ENCODE data around the gene ENOSF1.

GRCh38 chr18:677145-677544, 35.3 kb downstream of the ENOSF1 start:
- no peak for TF ChIP-seq POLR2A (IDR thresholded peaks at IDR 0.05)
- TF ChIP-seq, protein P1, sequence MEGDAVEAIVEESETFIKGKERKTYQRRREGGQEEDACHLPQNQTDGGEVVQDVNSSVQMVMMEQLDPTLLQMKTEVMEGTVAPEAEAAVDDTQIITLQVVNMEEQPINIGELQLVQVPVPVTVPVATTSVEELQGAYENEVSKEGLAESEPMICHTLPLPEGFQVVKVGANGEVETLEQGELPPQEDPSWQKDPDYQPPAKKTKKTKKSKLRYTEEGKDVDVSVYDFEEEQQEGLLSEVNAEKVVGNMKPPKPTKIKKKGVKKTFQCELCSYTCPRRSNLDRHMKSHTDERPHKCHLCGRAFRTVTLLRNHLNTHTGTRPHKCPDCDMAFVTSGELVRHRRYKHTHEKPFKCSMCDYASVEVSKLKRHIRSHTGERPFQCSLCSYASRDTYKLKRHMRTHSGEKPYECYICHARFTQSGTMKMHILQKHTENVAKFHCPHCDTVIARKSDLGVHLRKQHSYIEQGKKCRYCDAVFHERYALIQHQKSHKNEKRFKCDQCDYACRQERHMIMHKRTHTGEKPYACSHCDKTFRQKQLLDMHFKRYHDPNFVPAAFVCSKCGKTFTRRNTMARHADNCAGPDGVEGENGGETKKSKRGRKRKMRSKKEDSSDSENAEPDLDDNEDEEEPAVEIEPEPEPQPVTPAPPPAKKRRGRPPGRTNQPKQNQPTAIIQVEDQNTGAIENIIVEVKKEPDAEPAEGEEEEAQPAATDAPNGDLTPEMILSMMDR (IDR thresholded peaks at IDR 0.05): no peak

Data from right lobe of liver (tissue), 4 donors.